K562 (cell line): ENCODE measurements around the gene GTF2A1. TPM values are rescaled to one million over a fixed set of nuclear protein-coding genes. Genes with fewer than 3 reads are reported as not detected.

Experiments
- ARID1B ChIP-seq: fragments of 450-650 bp; IDR thresholded peaks from 2 replicates; pipeline ENCODE4 v1.6.1; 2016; ENCODE audit warnings: antibody characterized with exemption, mild to moderate bottlenecking, inconsistent platforms
- ATF4 ChIP-seq: fragments of 450-650 bp; formaldehyde crosslinking; IDR thresholded peaks from 2 replicates; pipeline ENCODE4 v1.4.0; 2022; ENCODE audit warnings: mild to moderate bottlenecking, moderate library complexity
- CREB3L1 ChIP-seq: fragments of 450-650 bp; IDR thresholded peaks from 2 replicates; pipeline ENCODE4 v1.6.1; 2014; ENCODE audit warnings: low read depth, mild to moderate bottlenecking, moderate library complexity, borderline replicate concordance
- CXXC5 ChIP-seq: fragments of 250-450 bp; sonication (Bioruptor Pico); IDR thresholded peaks from 2 replicates; pipeline ENCODE4 v1.8.0; 2022; ENCODE audit warnings: inconsistent platforms, mild to moderate bottlenecking, moderate library complexity
- DDX20 ChIP-seq: fragments of 450-650 bp; IDR thresholded peaks from 2 replicates; pipeline ENCODE4 v1.6.1; 2016; ENCODE audit warnings: missing genetic modification characterization, low read depth, mild to moderate bottlenecking, missing compliant biosample characterization, moderate library complexity
- JUN ChIP-seq, 2 experiments: sonication (generic) in 1 of 2; formaldehyde crosslinking in 1 of 2; IDR thresholded peaks; 2 replicates each; pipeline versions ENCODE4 v1.6.1 to v1.8.0; 2012 to 2022; ENCODE audit warnings: borderline replicate concordance in 2 of 2, mild to moderate bottlenecking in 2 of 2, improper control_type of control experiment in 1 of 2, low read depth in 1 of 2, low read length in 1 of 2, missing genetic modification reagents in 1 of 2
- JUND ChIP-seq, 2 experiments: IDR thresholded peaks; 2 replicates in 1 of 2; 3 replicates in 1 of 2; pipeline ENCODE4 v1.6.1; 2011; ENCODE audit warnings: borderline replicate concordance in 2 of 2, low read depth in 2 of 2, low read length in 2 of 2, improper control_type of control experiment in 1 of 2, missing biosample characterization in 1 of 2, missing genetic modification characterization in 1 of 2, missing genetic modification reagents in 1 of 2
- L3MBTL2 ChIP-seq: fragments of 450-650 bp; IDR thresholded peaks from 2 replicates; pipeline ENCODE4 v1.6.1; 2016; ENCODE audit warnings: mild to moderate bottlenecking, moderate library complexity
- NCOA4 ChIP-seq: fragments of 450-650 bp; IDR thresholded peaks from 2 replicates; pipeline ENCODE4 v1.6.1; 2018; ENCODE audit warnings: mild to moderate bottlenecking; ENCODE audit not compliant: partially characterized antibody
- NCOA6 ChIP-seq: fragments of 450-650 bp; IDR thresholded peaks from 2 replicates; pipeline ENCODE4 v1.6.1; 2017; ENCODE audit warnings: mild to moderate bottlenecking
- RCOR1 ChIP-seq, 2 experiments: IDR thresholded peaks; 2 replicates each; pipeline ENCODE4 v1.6.1; 2012; ENCODE audit warnings: low read depth in 2 of 2, low read length in 2 of 2, borderline replicate concordance in 1 of 2, improper control_type of control experiment in 1 of 2
- RHOXF2B ChIP-seq: fragments of 250-450 bp; sonication (Bioruptor Pico); conservative IDR thresholded peaks from 2 replicates; pipeline ENCODE4 v1.5.1; 2021
- ZNF224 ChIP-seq: sonication (generic); formaldehyde crosslinking; IDR thresholded peaks from 2 replicates; pipeline ENCODE4 v1.8.0; 2022; ENCODE audit warnings: mild to moderate bottlenecking, missing genetic modification reagents
- polyA plus RNA-seq, 8 experiments: library from polyadenylated mRNA; depleted of rRNA in 4 of 8; stranded (reverse) in 5 of 8; unstranded in 3 of 8; fragments of >200 nt; fragmentation: Nextera tagmentation in 2 of 8; fragmentation: Illumina TruSeq in 1 of 8; extraction: Ambion mirVana in 2 of 8; extraction: Trizol in 1 of 8; gene quantifications; 2 replicates each; pipeline versions ENCODE4 v1.2.1 to v1.2.3, GENCODE V29; 2011 to 2014; ENCODE audit warnings: inconsistent platforms in 1 of 8, missing spikeins in 1 of 8
- total RNA-seq, 7 experiments: library from RNA; depleted of rRNA in 6 of 7; stranded (reverse); fragments of >200 nt in 6 of 7; fragmentation: Illumina TruSeq in 2 of 7; extraction: Trizol in 2 of 7; gene quantifications; 2 replicates each; pipeline versions ENCODE4 v1.2.1 to v1.2.3, GENCODE V29; 2011 to 2021; ENCODE audit warnings: low replicate concordance in 1 of 7
- TF ChIP-seq, protein P1 (sequence below): sonication (generic); formaldehyde crosslinking; IDR thresholded peaks from 2 replicates; pipeline ENCODE4 v1.8.0; 2023; ENCODE audit warnings: mild to moderate bottlenecking, missing genetic modification reagents
- TF ChIP-seq, protein P2 (sequence below): fragments of 200-800 bp; sonication (Bioruptor generic); IDR thresholded peaks from 2 replicates; pipeline ENCODE4 v1.6.1; 2016; ENCODE audit warnings: missing genetic modification characterization, missing compliant biosample characterization

Gene GTF2A1
- total and polyA plus RNA-seq, 9 of the 15 experiments (the other 6 are each of a cell fraction or from before 2014, with no cell fraction given), result 3.4 to 22.8 (median 14.7) TPM

GRCh38 chr14:81164167-81164774 lies 56.5 kb downstream of the GTF2A1 start (continued):
- TF ChIP-seq, protein P1, sequence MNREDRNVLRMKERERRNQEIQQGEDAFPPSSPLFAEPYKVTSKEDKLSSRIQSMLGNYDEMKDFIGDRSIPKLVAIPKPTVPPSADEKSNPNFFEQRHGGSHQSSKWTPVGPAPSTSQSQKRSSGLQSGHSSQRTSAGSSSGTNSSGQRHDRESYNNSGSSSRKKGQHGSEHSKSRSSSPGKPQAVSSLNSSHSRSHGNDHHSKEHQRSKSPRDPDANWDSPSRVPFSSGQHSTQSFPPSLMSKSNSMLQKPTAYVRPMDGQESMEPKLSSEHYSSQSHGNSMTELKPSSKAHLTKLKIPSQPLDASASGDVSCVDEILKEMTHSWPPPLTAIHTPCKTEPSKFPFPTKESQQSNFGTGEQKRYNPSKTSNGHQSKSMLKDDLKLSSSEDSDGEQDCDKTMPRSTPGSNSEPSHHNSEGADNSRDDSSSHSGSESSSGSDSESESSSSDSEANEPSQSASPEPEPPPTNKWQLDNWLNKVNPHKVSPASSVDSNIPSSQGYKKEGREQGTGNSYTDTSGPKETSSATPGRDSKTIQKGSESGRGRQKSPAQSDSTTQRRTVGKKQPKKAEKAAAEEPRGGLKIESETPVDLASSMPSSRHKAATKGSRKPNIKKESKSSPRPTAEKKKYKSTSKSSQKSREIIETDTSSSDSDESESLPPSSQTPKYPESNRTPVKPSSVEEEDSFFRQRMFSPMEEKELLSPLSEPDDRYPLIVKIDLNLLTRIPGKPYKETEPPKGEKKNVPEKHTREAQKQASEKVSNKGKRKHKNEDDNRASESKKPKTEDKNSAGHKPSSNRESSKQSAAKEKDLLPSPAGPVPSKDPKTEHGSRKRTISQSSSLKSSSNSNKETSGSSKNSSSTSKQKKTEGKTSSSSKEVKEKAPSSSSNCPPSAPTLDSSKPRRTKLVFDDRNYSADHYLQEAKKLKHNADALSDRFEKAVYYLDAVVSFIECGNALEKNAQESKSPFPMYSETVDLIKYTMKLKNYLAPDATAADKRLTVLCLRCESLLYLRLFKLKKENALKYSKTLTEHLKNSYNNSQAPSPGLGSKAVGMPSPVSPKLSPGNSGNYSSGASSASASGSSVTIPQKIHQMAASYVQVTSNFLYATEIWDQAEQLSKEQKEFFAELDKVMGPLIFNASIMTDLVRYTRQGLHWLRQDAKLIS (CRISPR knock-in tag), result no peak
- TF ChIP-seq, protein P2, sequence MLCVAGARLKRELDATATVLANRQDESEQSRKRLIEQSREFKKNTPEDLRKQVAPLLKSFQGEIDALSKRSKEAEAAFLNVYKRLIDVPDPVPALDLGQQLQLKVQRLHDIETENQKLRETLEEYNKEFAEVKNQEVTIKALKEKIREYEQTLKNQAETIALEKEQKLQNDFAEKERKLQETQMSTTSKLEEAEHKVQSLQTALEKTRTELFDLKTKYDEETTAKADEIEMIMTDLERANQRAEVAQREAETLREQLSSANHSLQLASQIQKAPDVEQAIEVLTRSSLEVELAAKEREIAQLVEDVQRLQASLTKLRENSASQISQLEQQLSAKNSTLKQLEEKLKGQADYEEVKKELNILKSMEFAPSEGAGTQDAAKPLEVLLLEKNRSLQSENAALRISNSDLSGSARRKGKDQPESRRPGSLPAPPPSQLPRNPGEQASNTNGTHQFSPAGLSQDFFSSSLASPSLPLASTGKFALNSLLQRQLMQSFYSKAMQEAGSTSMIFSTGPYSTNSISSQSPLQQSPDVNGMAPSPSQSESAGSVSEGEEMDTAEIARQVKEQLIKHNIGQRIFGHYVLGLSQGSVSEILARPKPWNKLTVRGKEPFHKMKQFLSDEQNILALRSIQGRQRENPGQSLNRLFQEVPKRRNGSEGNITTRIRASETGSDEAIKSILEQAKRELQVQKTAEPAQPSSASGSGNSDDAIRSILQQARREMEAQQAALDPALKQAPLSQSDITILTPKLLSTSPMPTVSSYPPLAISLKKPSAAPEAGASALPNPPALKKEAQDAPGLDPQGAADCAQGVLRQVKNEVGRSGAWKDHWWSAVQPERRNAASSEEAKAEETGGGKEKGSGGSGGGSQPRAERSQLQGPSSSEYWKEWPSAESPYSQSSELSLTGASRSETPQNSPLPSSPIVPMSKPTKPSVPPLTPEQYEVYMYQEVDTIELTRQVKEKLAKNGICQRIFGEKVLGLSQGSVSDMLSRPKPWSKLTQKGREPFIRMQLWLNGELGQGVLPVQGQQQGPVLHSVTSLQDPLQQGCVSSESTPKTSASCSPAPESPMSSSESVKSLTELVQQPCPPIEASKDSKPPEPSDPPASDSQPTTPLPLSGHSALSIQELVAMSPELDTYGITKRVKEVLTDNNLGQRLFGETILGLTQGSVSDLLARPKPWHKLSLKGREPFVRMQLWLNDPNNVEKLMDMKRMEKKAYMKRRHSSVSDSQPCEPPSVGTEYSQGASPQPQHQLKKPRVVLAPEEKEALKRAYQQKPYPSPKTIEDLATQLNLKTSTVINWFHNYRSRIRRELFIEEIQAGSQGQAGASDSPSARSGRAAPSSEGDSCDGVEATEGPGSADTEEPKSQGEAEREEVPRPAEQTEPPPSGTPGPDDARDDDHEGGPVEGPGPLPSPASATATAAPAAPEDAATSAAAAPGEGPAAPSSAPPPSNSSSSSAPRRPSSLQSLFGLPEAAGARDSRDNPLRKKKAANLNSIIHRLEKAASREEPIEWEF (CRISPR knock-in tag), result no peak
- TF ChIP-seq JUN (IDR thresholded peaks at IDR 0.05; ENCODE audit: borderline replicate concordance, low read depth, low read length), result peak; percentile 69; the same call in 1 of the 2 replicates
- no peak for TF ChIP-seq JUN (CRISPR knock-in tag; IDR thresholded peaks at IDR 0.05; ENCODE audit: borderline replicate concordance)
- peak in 1 of 2 experiments; percentile 18; a peak in 1 of 4 replicates for TF ChIP-seq RCOR1 (IDR thresholded peaks at IDR 0.05; ENCODE audit: borderline replicate concordance in 1 of 2, low read depth in 2 of 2, low read length in 2 of 2)
- TF ChIP-seq NCOA6, result no peak
- TF ChIP-seq CREB3L1, result no peak
- TF ChIP-seq ZNF224 (CRISPR knock-in tag), result no peak
- TF ChIP-seq JUND (IDR thresholded peaks at IDR 0.05; ENCODE audit: borderline replicate concordance, low read depth, low read length), result peak; percentile 90
- TF ChIP-seq JUND (tag; IDR thresholded peaks at IDR 0.05; ENCODE audit: borderline replicate concordance, low read depth, low read length), result peak; percentile 78; the same call in 1 of the 3 replicates
- TF ChIP-seq CXXC5 (CRISPR knock-in tag), result no peak
- no peak for TF ChIP-seq DDX20 (tag)
- no peak for TF ChIP-seq NCOA4
- no peak for TF ChIP-seq RHOXF2B (CRISPR knock-in tag)
- no peak for TF ChIP-seq ATF4
- TF ChIP-seq ARID1B, result peak; percentile 42
- TF ChIP-seq L3MBTL2, result 0 out of 2 replicates have a peak, but pooled peaks have one; percentile 11
